ENCODE results near the gene RGS19. TPM values are rescaled to one million over a fixed set of nuclear protein-coding genes. Genes with fewer than 3 reads are reported as not detected.

RGS19 gene
- total RNA-seq, 1 donor from 2014 or later, result 57.5 TPM

GRCh38 chr20:64027981-64028685 lies 51.2 kb downstream of the RGS19 start:
- intact Hi-C loops (cut with DNase I), result no loop called here
- no peak for DNase-seq

GRCh38 chr20:64025826-64026412 lies 53.4 kb downstream of the RGS19 start:
- no peak for TF ChIP-seq CTCF (IDR thresholded peaks at IDR 0.05)
- no peaks in the 10 kb centered on the region for H3K9me3 ChIP-seq
- intact Hi-C loops (cut with DNase I), result no loop called here
- H3K27ac ChIP-seq, result no peak overlapping the region
- no peaks in the 10 kb centered on the region for H3K27me3 ChIP-seq (ENCODE audit: low read depth)
- no peaks in the 10 kb centered on the region for H3K4me1 ChIP-seq
- no peak overlapping the region for H3K4me3 ChIP-seq
- ATAC-seq (no peak), DNase-seq (no peak)
- H3K36me3 ChIP-seq, result peaks cover 95% of the 10 kb centered on the region

More at GRCh38 chr20:64027981-64028685, 51.2 kb downstream of the RGS19 start:
- no peaks in the 10 kb centered on the region for H3K4me1 ChIP-seq
- H3K4me3 ChIP-seq, result no peak overlapping the region
- H3K36me3 ChIP-seq, result peaks cover 98% of the 10 kb centered on the region
- H3K9me3 ChIP-seq, result no peaks in the 10 kb centered on the region
- no peak for ATAC-seq
- no peak for TF ChIP-seq CTCF (IDR thresholded peaks at IDR 0.05)
- no peaks in the 10 kb centered on the region for H3K27me3 ChIP-seq (ENCODE audit: low read depth)
- no peak overlapping the region for H3K27ac ChIP-seq

GRCh38 chr20:64025101-64025825 lies 54.1 kb downstream of the RGS19 start:
- Histone ChIP-seq H3K9me3 (no peaks in the 10 kb centered on the region), H3K27me3 (ENCODE audit: low read depth) (no peaks in the 10 kb centered on the region), H3K4me1 (no peaks in the 10 kb centered on the region), H3K27ac (no peak overlapping the region), H3K4me3 (no peak overlapping the region), H3K36me3 (peaks cover 95% of the 10 kb centered on the region)
- intact Hi-C loops (cut with DNase I), result no loop called here
- no peak for ATAC-seq
- no peak for TF ChIP-seq CTCF (IDR thresholded peaks at IDR 0.05)
- DNase-seq, result no peak

- Histone ChIP-seq H3K27ac (no peak overlapping the region), H3K4me1 (no peaks in the 10 kb centered on the region), H3K27me3 (ENCODE audit: low read depth) (no peaks in the 10 kb centered on the region), H3K9me3 (no peaks in the 10 kb centered on the region), H3K36me3 (peaks cover 95% of the 10 kb centered on the region), H3K4me3 (no peak overlapping the region)
- TF ChIP-seq CTCF (IDR thresholded peaks at IDR 0.05), result no peak
- no peak for DNase-seq
- ATAC-seq, result no peak
- intact Hi-C loops (cut with DNase I), result no loop called here
Measured at GRCh38 chr20:64024141-64024990, 55.0 kb downstream of the RGS19 start.

Data from lower lobe of right lung (tissue), 2 donors.